ENCODE results near the gene DOLPP1. TPM values are rescaled to one million over a fixed set of nuclear protein-coding genes. Genes with fewer than 3 reads are reported as not detected.

DOLPP1 gene
- total and polyA plus RNA-seq, 2 of the 13 experiments (the other 11 are each of a cell fraction or from before 2014, with no cell fraction given): 21.0 to 34.1 TPM

DNA sequence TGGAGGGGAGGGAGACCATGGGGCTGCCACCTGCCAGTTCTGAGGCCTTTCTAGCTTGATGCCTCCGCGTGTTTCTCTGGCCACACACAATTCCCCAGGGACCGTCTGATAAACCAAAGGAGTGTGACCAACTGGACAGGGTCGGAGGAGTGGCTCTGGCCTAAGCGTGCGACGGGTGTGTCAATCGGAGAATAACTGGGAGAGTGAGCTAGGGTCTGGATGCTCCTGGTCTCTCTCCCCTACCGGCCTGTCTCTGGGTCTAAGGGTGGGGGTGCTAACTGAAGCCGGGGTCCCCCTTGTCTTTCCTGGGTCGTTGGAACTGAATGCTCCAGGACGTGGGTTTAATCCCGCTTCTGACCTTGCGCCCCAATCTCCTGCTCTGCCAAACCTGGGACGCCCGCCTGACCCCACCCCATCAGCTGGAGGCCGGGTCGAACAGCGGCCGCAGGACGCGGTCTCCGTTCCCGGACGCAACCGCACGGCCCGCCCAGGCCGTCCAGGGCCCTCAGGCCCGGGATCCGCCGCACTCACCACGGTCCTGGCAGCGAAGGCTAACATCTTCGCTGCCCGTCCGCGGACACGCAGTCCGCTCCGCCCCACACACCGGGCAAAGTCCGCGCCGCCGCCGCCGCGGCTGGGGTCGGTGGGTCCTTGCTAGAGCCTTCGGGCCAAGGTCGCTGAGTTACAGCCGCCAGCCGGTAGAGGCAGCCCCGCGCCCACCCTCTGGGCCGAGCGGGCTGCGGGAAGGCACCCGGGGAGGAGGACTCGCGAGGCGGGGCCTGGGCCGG is 29.2 kb downstream of the DOLPP1 start (continued):
- no peak for TF ChIP-seq ZSCAN31 (CRISPR knock-in tag; IDR thresholded peaks at IDR 0.05; ENCODE audit: low read depth)
- no peak for TF ChIP-seq TOPORS (CRISPR knock-in tag; IDR thresholded peaks at IDR 0.05)
- TF ChIP-seq ATF1 (CRISPR knock-in tag; IDR thresholded peaks at IDR 0.05): no peak
- TF ChIP-seq TARDBP (CRISPR knock-in tag; IDR thresholded peaks at IDR 0.05): no peak
- TF ChIP-seq ZNF33B (CRISPR knock-in tag; IDR thresholded peaks at IDR 0.05): 0 out of 2 replicates have a peak, but pooled peaks have one; percentile 23
- TF ChIP-seq, protein P1, sequence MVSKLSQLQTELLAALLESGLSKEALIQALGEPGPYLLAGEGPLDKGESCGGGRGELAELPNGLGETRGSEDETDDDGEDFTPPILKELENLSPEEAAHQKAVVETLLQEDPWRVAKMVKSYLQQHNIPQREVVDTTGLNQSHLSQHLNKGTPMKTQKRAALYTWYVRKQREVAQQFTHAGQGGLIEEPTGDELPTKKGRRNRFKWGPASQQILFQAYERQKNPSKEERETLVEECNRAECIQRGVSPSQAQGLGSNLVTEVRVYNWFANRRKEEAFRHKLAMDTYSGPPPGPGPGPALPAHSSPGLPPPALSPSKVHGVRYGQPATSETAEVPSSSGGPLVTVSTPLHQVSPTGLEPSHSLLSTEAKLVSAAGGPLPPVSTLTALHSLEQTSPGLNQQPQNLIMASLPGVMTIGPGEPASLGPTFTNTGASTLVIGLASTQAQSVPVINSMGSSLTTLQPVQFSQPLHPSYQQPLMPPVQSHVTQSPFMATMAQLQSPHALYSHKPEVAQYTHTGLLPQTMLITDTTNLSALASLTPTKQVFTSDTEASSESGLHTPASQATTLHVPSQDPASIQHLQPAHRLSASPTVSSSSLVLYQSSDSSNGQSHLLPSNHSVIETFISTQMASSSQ (IDR thresholded peaks at IDR 0.05; ENCODE audit: low read depth): no peak
- TF ChIP-seq, protein P1 (CRISPR knock-in tag; IDR thresholded peaks at IDR 0.05; ENCODE audit: borderline replicate concordance): no peak
- TF ChIP-seq SOX13 (IDR thresholded peaks at IDR 0.05): no peak
- 0 out of 4 replicates have a peak, but pooled peaks of 1 of the 2 experiments have one; percentile 15 for TF ChIP-seq SOX13 (CRISPR knock-in tag; conservative IDR thresholded peaks at IDR 0.05 in 1 of 2, IDR thresholded peaks at IDR 0.05 in 1 of 2)
- TF ChIP-seq TCF7 (IDR thresholded peaks at IDR 0.05; ENCODE audit: low read depth): no peak
- no peak for TF ChIP-seq SNRNP70 (IDR thresholded peaks at IDR 0.05; ENCODE audit: low read depth, low read length)
- no peak for TF ChIP-seq TAF1 (CRISPR knock-in tag; IDR thresholded peaks at IDR 0.05)
- TF ChIP-seq CHD4 (IDR thresholded peaks at IDR 0.05; ENCODE audit: borderline replicate concordance, low read length): no peak
- TF ChIP-seq TAF15 (IDR thresholded peaks at IDR 0.05; ENCODE audit: low read depth, low read length, poor library complexity, severe bottlenecking): no peak
- TF ChIP-seq ZNF670 (CRISPR knock-in tag; IDR thresholded peaks at IDR 0.05; ENCODE audit: borderline replicate concordance): peak; percentile 55; the same call in 1 of the 2 replicates
- no peak for TF ChIP-seq ZNF446 (CRISPR knock-in tag; IDR thresholded peaks at IDR 0.05)
- no peak for TF ChIP-seq SMYD3 (CRISPR knock-in tag; IDR thresholded peaks at IDR 0.05)
- TF ChIP-seq, protein P2, sequence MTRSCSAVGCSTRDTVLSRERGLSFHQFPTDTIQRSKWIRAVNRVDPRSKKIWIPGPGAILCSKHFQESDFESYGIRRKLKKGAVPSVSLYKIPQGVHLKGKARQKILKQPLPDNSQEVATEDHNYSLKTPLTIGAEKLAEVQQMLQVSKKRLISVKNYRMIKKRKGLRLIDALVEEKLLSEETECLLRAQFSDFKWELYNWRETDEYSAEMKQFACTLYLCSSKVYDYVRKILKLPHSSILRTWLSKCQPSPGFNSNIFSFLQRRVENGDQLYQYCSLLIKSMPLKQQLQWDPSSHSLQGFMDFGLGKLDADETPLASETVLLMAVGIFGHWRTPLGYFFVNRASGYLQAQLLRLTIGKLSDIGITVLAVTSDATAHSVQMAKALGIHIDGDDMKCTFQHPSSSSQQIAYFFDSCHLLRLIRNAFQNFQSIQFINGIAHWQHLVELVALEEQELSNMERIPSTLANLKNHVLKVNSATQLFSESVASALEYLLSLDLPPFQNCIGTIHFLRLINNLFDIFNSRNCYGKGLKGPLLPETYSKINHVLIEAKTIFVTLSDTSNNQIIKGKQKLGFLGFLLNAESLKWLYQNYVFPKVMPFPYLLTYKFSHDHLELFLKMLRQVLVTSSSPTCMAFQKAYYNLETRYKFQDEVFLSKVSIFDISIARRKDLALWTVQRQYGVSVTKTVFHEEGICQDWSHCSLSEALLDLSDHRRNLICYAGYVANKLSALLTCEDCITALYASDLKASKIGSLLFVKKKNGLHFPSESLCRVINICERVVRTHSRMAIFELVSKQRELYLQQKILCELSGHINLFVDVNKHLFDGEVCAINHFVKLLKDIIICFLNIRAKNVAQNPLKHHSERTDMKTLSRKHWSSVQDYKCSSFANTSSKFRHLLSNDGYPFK (CRISPR knock-in tag; IDR thresholded peaks at IDR 0.05; ENCODE audit: borderline replicate concordance): no peak
- TF ChIP-seq, protein P3, sequence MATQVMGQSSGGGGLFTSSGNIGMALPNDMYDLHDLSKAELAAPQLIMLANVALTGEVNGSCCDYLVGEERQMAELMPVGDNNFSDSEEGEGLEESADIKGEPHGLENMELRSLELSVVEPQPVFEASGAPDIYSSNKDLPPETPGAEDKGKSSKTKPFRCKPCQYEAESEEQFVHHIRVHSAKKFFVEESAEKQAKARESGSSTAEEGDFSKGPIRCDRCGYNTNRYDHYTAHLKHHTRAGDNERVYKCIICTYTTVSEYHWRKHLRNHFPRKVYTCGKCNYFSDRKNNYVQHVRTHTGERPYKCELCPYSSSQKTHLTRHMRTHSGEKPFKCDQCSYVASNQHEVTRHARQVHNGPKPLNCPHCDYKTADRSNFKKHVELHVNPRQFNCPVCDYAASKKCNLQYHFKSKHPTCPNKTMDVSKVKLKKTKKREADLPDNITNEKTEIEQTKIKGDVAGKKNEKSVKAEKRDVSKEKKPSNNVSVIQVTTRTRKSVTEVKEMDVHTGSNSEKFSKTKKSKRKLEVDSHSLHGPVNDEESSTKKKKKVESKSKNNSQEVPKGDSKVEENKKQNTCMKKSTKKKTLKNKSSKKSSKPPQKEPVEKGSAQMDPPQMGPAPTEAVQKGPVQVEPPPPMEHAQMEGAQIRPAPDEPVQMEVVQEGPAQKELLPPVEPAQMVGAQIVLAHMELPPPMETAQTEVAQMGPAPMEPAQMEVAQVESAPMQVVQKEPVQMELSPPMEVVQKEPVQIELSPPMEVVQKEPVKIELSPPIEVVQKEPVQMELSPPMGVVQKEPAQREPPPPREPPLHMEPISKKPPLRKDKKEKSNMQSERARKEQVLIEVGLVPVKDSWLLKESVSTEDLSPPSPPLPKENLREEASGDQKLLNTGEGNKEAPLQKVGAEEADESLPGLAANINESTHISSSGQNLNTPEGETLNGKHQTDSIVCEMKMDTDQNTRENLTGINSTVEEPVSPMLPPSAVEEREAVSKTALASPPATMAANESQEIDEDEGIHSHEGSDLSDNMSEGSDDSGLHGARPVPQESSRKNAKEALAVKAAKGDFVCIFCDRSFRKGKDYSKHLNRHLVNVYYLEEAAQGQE (IDR thresholded peaks at IDR 0.05; ENCODE audit: borderline replicate concordance in 1 of 2, low read depth in 1 of 2, low read length in 2 of 2): 0 out of 4 replicates have a peak, but pooled peaks of 1 of the 2 experiments have one; percentile 33

All from HepG2 (cell line).